RKO (cell line): Measurements from ENCODE around the gene ACSBG1.
"Not testable (repeated sequence)": the region's sequence is repeated elsewhere in the genome, so short reads cannot be mapped to it uniquely, and the experiment has no call there.

Experiments
- DNase-seq: peaks from one replicate; pipeline ENCODE4 v3.0.0-alpha.2; 2016; ENCODE audit warnings: low spot score

The ACSBG1 gene

GRCh38 chr15:78249131-78249530 is 14.8 kb upstream of the ACSBG1 start:
- DNase-seq, result no peak

- DNase-seq, result no peak
These were observed 13.5 kb upstream of the ACSBG1 start for GRCh38 chr15:78247911-78248310.

GRCh38 chr15:78245976-78246620 is 11.7 kb upstream of the ACSBG1 start:
- DNase-seq, result not testable (repeated sequence)

- not testable (repeated sequence) for DNase-seq
These were observed 11.0 kb upstream of the ACSBG1 start for GRCh38 chr15:78245392-78245791.

GRCh38 chr15:78244893-78245292 is 10.5 kb upstream of the ACSBG1 start:
- DNase-seq, result no peak

GRCh38 chr15:78244101-78244500 is 9.7 kb upstream of the ACSBG1 start:
- no peak for DNase-seq

- DNase-seq, result no peak
These were observed 9.2 kb upstream of the ACSBG1 start for GRCh38 chr15:78243491-78243941.

GRCh38 chr15:78243058-78243457 is 8.7 kb upstream of the ACSBG1 start:
- DNase-seq, result no peak

GRCh38 chr15:78242128-78242527 is 7.8 kb upstream of the ACSBG1 start:
- DNase-seq, result no peak

GRCh38 chr15:78241017-78241416 is 6.7 kb upstream of the ACSBG1 start:
- DNase-seq, result peak; percentile 66

- DNase-seq, result no peak
These were observed 5.4 kb upstream of the ACSBG1 start for GRCh38 chr15:78239811-78240210.

- no peak for DNase-seq
These were observed 2.8 kb upstream of the ACSBG1 start for GRCh38 chr15:78237146-78237545.

GRCh38 chr15:78236491-78236890 is 2.1 kb upstream of the ACSBG1 start:
- DNase-seq, result no peak

GRCh38 chr15:78233496-78233895 is 869 bp downstream of the ACSBG1 start:
- no peak for DNase-seq

- no peak for DNase-seq
These were observed 1.4 kb downstream of the ACSBG1 start for GRCh38 chr15:78232951-78233350.

GRCh38 chr15:78229431-78230406 is 4.6 kb downstream of the ACSBG1 start:
- DNase-seq, result no peak

GRCh38 chr15:78228356-78228996 is 5.9 kb downstream of the ACSBG1 start:
- no peak for DNase-seq

GRCh38 chr15:78225783-78226541 is 8.4 kb downstream of the ACSBG1 start:
- DNase-seq, result no peak

- no peak for DNase-seq
These were observed 10.3 kb downstream of the ACSBG1 start for GRCh38 chr15:78224023-78224411.

GRCh38 chr15:78223396-78224022 is 10.9 kb downstream of the ACSBG1 start:
- no peak for DNase-seq

GRCh38 chr15:78222745-78223395 is 11.5 kb downstream of the ACSBG1 start:
- no peak for DNase-seq
